GM19238 (cell line): ENCODE measurements around the gene RFPL3.
"Not testable (repeated sequence)": the region's sequence is repeated elsewhere in the genome, so short reads cannot be mapped to it uniquely, and the experiment has no call there.

ENCODE experiments used
- DNase-seq: peaks from one replicate; pipeline ENCODE4 v3.0.0; 2011; ENCODE audit warnings: low spot score; ENCODE audit not compliant: insufficient read length

Gene RFPL3

GRCh38 chr22:32352681-32353080 lies 5.0 kb upstream of the RFPL3 start:
- DNase-seq, result no peak

- DNase-seq, result no peak
Observed at GRCh38 chr22:32353292-32353691, 4.4 kb upstream of the RFPL3 start.

DNA sequence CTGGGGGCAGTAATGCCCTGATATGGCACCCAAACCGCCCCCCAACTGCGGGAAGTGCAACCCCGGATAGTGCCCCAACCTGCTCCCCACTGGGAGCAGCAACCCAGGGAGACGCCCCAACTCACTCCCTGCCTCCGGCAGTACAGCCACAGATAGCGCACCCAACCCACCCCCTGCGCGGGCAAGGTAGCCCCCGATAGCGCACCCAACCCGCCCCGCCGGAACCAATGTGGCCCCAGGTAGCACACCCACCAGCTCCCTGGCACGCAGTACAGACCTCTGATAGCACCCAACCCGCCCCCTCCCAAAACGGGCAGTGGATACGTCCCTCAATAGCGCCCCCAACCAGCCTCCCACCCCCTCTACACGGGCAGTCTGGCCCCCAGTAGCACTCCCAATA lies 3.8 kb upstream of the RFPL3 start:
- DNase-seq, result no peak

DNA sequence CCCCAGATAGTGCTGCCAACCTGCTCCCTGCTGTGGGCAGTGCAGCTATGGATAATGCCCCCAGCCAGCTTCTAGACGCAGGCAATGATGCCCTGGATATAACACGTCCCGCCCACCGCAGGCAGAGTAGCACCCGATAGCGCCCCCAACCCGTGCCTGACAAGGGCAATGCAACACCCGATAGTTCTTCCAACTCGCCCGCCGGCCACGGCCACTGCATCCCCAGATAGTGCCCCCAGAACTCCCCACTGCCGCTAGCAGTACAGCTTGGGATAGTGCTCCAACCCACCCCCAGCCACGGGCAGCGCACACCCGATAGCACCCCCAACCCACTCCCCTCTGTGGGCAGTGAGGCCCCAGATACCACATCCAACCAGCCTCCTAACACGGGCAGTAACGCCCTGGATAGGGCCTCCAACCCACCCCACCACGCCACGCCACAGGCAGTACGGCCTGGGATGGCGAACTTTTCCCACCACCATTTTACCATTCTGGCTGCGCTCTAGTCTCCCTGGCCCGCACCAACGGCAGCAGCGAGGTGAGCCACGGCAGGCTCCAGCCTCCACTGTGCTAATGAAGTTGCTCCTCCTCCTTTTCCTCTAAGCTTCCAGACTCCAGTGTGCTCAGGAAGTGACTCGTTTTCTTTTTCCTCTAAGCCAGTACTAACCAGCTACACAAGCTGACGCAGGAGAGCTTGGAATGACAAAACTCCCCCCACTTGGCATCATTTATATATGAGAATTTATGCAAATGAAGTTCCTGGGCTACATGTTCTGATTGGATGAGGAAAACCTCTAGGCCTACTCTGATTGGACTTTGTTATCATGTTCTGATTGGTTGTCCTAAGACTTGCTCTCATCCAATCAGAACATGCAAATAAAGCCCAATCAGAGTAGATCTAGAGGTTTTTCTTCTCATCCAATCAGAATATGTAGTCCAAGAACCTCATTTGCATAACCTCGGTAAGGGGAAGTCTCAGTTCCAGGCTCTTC lies 3.0 kb upstream of the RFPL3 start:
- no peak for DNase-seq

DNA sequence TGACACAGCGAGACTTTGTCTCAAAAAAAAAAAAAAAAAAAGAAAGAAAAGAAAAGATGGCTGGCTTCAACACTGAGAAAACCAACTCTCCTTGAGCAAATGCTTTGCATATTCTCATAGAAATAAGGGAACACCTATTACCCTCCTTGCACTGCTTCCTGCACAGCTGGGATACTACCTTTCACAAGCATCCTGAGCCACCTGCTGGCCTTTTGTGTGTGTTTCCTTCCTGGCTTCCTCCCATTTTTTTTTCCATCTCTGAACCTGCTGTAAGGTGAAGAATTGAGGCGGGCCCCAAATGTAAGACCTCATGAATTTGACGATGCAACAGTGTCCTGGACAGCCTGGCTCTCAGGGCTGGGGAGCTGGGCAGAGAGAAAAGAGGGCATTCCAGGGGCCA lies 1.9 kb upstream of the RFPL3 start:
- no peak for DNase-seq

- not testable (repeated sequence) for DNase-seq
Observed at GRCh38 chr22:32360096-32360495, 2.4 kb downstream of the RFPL3 start.

DNA sequence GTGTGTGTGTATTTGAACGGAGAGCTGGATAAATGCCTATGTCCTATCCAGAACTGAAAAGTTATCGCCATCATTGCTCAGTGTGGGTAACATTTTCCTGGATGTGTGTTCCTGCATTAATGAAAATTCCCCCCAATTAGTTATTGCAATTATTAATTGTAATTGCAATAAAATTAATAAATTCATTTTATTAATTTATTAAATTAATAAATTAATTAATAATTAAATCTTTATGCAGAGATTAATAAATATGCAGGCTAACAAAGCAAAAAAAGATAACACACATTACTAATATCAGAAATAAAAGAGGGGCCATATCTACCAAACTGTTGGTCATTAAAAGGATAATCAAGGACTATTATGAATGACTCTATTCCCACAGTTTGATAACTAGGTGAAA lies 3.6 kb downstream of the RFPL3 start:
- DNase-seq, result no peak

GRCh38 chr22:32364210-32364609 lies 6.5 kb downstream of the RFPL3 start:
- no peak for DNase-seq

DNA sequence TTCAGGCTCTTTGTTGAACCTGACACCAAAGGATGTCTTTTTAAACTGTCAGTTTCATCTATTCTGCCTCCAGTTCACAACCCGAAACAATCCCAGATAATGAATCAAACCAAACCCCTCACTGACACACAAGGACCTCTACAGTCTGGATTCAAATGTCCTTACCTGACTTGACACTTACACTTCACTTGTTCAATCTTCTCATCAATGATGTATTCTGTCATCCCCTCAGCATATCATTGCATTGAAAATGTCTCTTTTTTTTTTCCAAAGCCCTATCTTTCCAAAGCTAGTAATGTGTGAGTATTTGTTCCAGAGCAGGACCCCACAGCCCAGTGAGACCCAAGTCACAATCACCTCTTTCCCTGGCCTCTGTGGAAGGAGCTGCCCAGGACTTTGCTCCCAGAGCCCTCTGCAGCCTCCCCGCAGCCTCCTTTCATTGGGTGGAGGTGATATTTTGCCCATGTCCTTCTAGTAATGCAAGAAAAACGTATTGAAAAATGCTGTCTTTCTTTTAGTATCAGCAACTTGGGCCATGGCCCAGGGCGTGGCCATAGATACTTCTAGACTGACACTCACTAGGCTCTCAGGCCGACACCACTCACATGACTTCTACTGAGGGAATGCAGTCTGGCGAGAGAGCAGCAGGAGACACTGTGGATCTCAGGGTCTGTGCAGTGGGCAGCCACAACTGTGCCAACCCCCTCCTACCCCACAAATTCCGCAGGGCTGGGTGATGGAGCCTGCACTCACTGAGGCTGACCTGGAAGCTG lies 18.2 kb downstream of the RFPL3 start:
- DNase-seq, result no peak

GRCh38 chr22:32376681-32377080 lies 19.0 kb downstream of the RFPL3 start:
- no peak for DNase-seq

GRCh38 chr22:32378707-32379272 lies 21.1 kb downstream of the RFPL3 start:
- no peak for DNase-seq

DNA sequence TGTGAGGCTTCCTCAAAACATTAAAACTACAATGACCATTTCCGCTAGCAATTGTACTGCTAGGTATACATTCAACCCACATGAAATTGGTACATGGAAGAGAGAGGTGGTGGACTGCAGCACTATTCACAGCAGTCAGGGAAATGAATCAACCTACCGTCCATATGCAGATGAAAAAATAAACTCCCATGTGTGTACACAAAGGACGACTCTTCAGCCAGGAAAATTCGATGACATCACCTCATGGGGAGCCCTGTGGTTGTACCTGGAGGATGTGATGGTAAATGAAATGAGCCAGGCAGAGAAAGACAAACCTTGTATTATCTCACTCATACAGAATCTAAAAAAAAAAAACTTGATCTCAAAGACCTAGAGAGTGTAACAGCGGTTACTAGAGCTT lies 23.3 kb downstream of the RFPL3 start:
- DNase-seq, result no peak

DNA sequence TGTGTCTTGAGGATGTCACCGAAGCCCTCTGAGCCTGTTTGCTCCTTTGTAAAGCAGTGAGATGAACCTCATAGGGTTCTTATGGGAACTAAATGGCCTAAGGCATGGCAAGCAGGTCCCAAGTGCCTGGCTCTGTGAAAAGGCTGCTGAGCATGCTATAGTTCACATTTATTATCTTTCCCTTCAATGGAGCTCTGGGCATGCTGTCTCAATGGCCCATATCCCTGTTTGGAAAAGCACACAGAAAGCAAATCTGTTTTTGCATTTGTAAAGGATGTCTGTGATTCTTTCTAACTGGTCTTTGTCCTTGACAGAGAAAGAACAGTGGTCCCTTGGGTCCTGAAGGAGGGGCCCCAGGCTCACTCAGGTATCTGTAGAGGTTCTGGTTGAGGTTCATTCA lies 28.0 kb downstream of the RFPL3 start:
- DNase-seq, result no peak

- DNase-seq, result no peak
Observed at GRCh38 chr22:32389685-32390084, 32.0 kb downstream of the RFPL3 start.

DNA sequence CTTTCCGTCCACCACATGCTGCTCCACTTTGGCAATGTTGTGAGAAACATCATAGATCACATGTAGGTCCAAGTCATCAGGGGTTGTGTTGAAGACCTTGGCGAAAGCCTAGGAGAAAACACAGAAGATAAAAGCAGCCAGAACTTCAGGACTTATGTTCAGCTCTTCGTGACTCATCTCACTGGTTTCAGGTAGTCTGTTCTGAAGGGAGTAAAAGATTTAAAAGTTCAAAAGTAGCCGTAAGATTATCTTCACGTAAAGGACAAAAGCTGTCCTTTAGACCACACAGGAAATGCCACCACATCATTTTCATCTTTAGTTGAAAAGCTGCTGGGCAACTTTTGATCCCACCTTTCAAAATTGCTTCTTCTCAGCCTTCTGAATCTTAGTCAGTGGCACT lies 37.4 kb downstream of the RFPL3 start:
- DNase-seq, result no peak

GRCh38 chr22:32396255-32396654 lies 38.6 kb downstream of the RFPL3 start:
- DNase-seq, result no peak

- no peak for DNase-seq
Observed at GRCh38 chr22:32396746-32397145, 39.1 kb downstream of the RFPL3 start.

GRCh38 chr22:32401486-32401885 lies 43.8 kb downstream of the RFPL3 start:
- DNase-seq, result no peak

DNA sequence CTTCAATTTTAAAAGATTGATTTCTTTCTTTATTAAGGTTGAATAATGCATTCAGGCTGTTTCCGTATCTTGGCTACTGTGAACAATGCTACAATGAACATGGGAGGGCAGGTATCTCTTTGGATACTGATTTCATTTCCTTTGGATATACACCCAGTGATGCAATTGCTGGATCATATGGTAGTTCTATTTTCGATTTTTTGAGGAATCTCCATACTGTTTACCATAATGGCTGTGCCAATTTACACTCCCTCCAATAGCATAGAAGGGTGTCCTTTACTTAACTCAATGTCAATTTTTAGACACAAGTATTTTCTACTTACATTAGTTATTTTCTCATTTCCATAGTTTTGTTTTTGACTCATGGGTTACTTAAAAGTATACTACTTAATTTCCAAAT lies 46.4 kb downstream of the RFPL3 start:
- no peak for DNase-seq

GRCh38 chr22:32407312-32407711 lies 49.6 kb downstream of the RFPL3 start:
- DNase-seq, result no peak

DNA sequence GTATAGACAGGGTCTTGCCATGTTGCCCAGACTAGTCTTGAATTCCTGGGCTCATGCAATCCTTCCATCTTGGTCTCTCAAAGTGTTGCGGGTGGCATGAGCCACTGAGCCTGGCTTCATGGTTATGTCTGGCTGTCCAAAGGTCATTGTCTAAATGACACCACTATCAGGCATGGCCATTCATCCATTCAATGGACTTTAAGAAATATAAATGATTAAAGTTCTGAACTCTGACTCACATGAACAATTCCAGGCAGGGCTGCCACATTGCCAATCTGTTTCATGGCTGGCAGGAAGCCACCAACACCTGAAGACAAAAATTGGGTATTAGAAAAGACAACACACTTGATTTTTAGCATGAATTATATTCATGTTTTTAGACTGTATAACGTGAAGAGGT lies 50.3 kb downstream of the RFPL3 start:
- no peak for DNase-seq

- no peak for DNase-seq
Observed at GRCh38 chr22:32409977-32410376, 52.3 kb downstream of the RFPL3 start.
